K562 (cell line): ENCODE results near the gene ATP13A1. TPM values are rescaled to one million over a fixed set of nuclear protein-coding genes. Genes with fewer than 3 reads are reported as not detected.
A peak's percentile ranks its signal among the peaks of the same experiment; 100 is the strongest.

ENCODE experiments used
- ATAC-seq: fragments of 200-7000 bp; cut with Tn5 transposase; 3 replicates; pipeline ENCODE4 v1.9.1; 2020; ENCODE audit warnings: moderate library complexity
- BruUV-seq: library from RNA; stranded (reverse); fragments of 400-500 nt; replicated peaks from 2 replicates; lab custom pipeline; 2021; lab: Mats Ljungman, UMichigan
- CTCF ChIA-PET: fragments of 300-600 bp; formaldehyde crosslinking; extraction: SDS; loops from one replicate; lab custom pipeline; 2021; ENCODE audit warnings: low intra/inter-chr PET ratio; lab: Yijun Ruan, JAX
- POLR2A ChIA-PET: fragments of 300-600, 350-650 bp; sonication (Branson Sonifier 250); formaldehyde crosslinking; extraction: SDS; loops from one replicate; lab custom pipeline; 2021; ENCODE audit warnings: antibody characterized with exemption, inconsistent platforms; lab: Yijun Ruan, JAX
- DNase-seq, 4 experiments: peaks; one replicate each; pipeline versions ENCODE4 v3.0.0 to v3.0.0-alpha.2; 2011 to 2018; ENCODE audit warnings: low spot score in 3 of 4, mixed read lengths in 3 of 4; ENCODE audit errors: extremely low read depth in 1 of 4
- FAIRE-seq: peaks from 2 replicates; lab custom pipeline; 2011; peaks lifted over from hg19 to GRCh38; lab: Jason Lieb, UNC
- H2AFZ ChIP-seq: 2 replicates; pipeline ENCODE4 v1.6.0; 2011; ENCODE audit warnings: low read depth, low read length, control low read depth, inconsistent platforms
- H3K27ac ChIP-seq: fragments of 200-600 bp; 3 replicates; pipeline ENCODE4 v1.8.0; 2011; ENCODE audit warnings: low read depth, mild to moderate bottlenecking, control low read depth, inconsistent platforms, low read length, moderate library complexity, mixed read lengths; ENCODE audit errors: extremely low read depth
- H3K27me3 ChIP-seq, 2 experiments: fragments of 300-600 bp in 1 of 2; 2 replicates in 1 of 2; 3 replicates in 1 of 2; pipeline versions ENCODE4 v1.6.0 to v1.8.0; 2011; ENCODE audit warnings: inconsistent platforms in 2 of 2, low read length in 2 of 2, mild to moderate bottlenecking in 1 of 2, mixed read lengths in 1 of 2, moderate library complexity in 1 of 2; ENCODE audit not compliant: control insufficient read depth in 2 of 2, insufficient read depth in 2 of 2
- H3K36me3 ChIP-seq: fragments of 300-600 bp; 3 replicates; pipeline ENCODE4 v1.8.0; 2011; ENCODE audit warnings: mild to moderate bottlenecking, low read length, inconsistent platforms; ENCODE audit not compliant: control insufficient read depth, insufficient read depth
- H3K4me1 ChIP-seq, 2 experiments: fragments of 200-600 bp in 1 of 2; replicated peaks in 1 of 2; 2 replicates in 1 of 2; 3 replicates in 1 of 2; pipeline versions ENCODE4 v1.5.1 to v1.8.0; 2011; ENCODE audit warnings: inconsistent platforms in 2 of 2, low read length in 2 of 2, mild to moderate bottlenecking in 1 of 2, mixed read lengths in 1 of 2, moderate library complexity in 1 of 2; ENCODE audit not compliant: control insufficient read depth in 2 of 2, insufficient read depth in 2 of 2
- H3K4me2 ChIP-seq: 2 replicates; pipeline ENCODE4 v1.6.1; 2011; ENCODE audit warnings: low read length, control low read depth, inconsistent platforms, mixed read lengths; ENCODE audit not compliant: insufficient read depth
- H3K4me3 ChIP-seq: fragments of 200-600 bp; sonication (generic), shearing (Covaris generic); 2 replicates; pipeline ENCODE4 v1.5.1; 2016; ENCODE audit warnings: control low read depth, inconsistent platforms
- H3K79me2 ChIP-seq: fragments of 200-600 bp; 3 replicates; pipeline ENCODE4 v1.8.0; 2011; ENCODE audit warnings: low read length, inconsistent platforms; ENCODE audit not compliant: control insufficient read depth, insufficient read depth
- H3K9ac ChIP-seq, 2 experiments: 2 replicates each; pipeline versions ENCODE4 v1.6.0 to v1.6.1; 2011; ENCODE audit warnings: low read depth in 2 of 2, low read length in 2 of 2, control low read depth in 1 of 2, inconsistent platforms in 1 of 2, mild to moderate bottlenecking in 1 of 2, mixed read lengths in 1 of 2; ENCODE audit not compliant: insufficient read depth in 1 of 2
- H3K9me1 ChIP-seq: one replicate; pipeline ENCODE4 v1.6.0; 2011; ENCODE audit warnings: inconsistent platforms, mild to moderate bottlenecking, low read length, moderate library complexity; ENCODE audit not compliant: control insufficient read depth, insufficient read depth
- H3K9me3 ChIP-seq: replicated peaks from 2 replicates; pipeline ENCODE4 v1.5.1; 2011; ENCODE audit warnings: low read depth, low read length, inconsistent platforms; ENCODE audit not compliant: control insufficient read depth, insufficient read depth
- H4K20me1 ChIP-seq: replicated peaks from 2 replicates; pipeline ENCODE4 v1.6.1; 2011; ENCODE audit warnings: low read length, inconsistent platforms, mixed read lengths; ENCODE audit not compliant: control insufficient read depth, insufficient read depth
- BRD4 ChIP-seq: fragments of 200-600 bp; sonication (generic); IDR thresholded peaks from 2 replicates; pipeline ENCODE4 v1.6.1; 2017; ENCODE audit warnings: inconsistent platforms
- EP300 ChIP-seq: IDR thresholded peaks from 2 replicates; pipeline ENCODE4 v1.6.1; 2012; ENCODE audit warnings: low read length, improper control_type of control experiment
- PHF20 ChIP-seq: fragments of 450-650 bp; IDR thresholded peaks from 2 replicates; pipeline ENCODE4 v1.6.1; 2018; ENCODE audit not compliant: partially characterized antibody
- POLR2G ChIP-seq: fragments of 200-400 bp; formaldehyde crosslinking; IDR thresholded peaks from 2 replicates; pipeline ENCODE4 v1.6.1; 2017; ENCODE audit warnings: low read depth, mild to moderate bottlenecking, antibody characterized with exemption, low read length, moderate library complexity
- ZNF696 ChIP-seq: fragments of 250-450 bp; sonication (Bioruptor Pico); conservative IDR thresholded peaks from 2 replicates; pipeline ENCODE4 v1.4.0; 2020; ENCODE audit warnings: mild to moderate bottlenecking, moderate library complexity
- ZNF76 ChIP-seq: fragments of 250-450 bp; sonication (Bioruptor Pico); IDR thresholded peaks from 2 replicates; pipeline ENCODE4 v1.4.0; 2020; ENCODE audit warnings: mild to moderate bottlenecking, moderate library complexity, borderline replicate concordance
- WGBS: fragments of 100-300 bp; shearing (Covaris generic); methylation state at CpG from one replicate; pipeline ENCODE4 v1.1.6; 2016; ENCODE audit warnings: low coverage, mixed read lengths; ENCODE audit not compliant: insufficient coverage; ENCODE audit errors: missing lambda C conversion rate; 5-methylcytosine and 5-hydroxymethylcytosine counted together
- in situ Hi-C: fragments of 300-500 bp; cut with MboI; formaldehyde crosslinking; loops from 4 replicates; pipeline ENCODE4 v1.15.0; 2018; ENCODE audit warnings: inconsistent platforms, mixed read lengths
- intact Hi-C: fragments of 100-400 bp; cut with micrococcal nuclease; formaldehyde crosslinking; loops from 2 replicates; pipeline ENCODE4 v1.14.2; 2022
- polyA plus RNA-seq, 8 experiments: library from polyadenylated mRNA; depleted of rRNA in 4 of 8; stranded (reverse) in 5 of 8; unstranded in 3 of 8; fragments of >200 nt; fragmentation: Nextera tagmentation in 2 of 8; fragmentation: Illumina TruSeq in 1 of 8; extraction: Ambion mirVana in 2 of 8; extraction: Trizol in 1 of 8; gene quantifications; 2 replicates each; pipeline versions ENCODE4 v1.2.1 to v1.2.3, GENCODE V29; 2011 to 2014; ENCODE audit warnings: inconsistent platforms in 1 of 8, missing spikeins in 1 of 8
- total RNA-seq, 7 experiments: library from RNA; depleted of rRNA in 6 of 7; stranded (reverse); fragments of >200 nt in 6 of 7; fragmentation: Illumina TruSeq in 2 of 7; extraction: Trizol in 2 of 7; gene quantifications; 2 replicates each; pipeline versions ENCODE4 v1.2.1 to v1.2.3, GENCODE V29; 2011 to 2021; ENCODE audit warnings: low replicate concordance in 1 of 7
- TF ChIP-seq, protein P1 (sequence below): sonication (generic); formaldehyde crosslinking; IDR thresholded peaks from 2 replicates; pipeline ENCODE4 v1.8.1; 2023; ENCODE audit warnings: mild to moderate bottlenecking, missing genetic modification reagents

Gene ATP13A1
- total and polyA plus RNA-seq, 9 of the 15 experiments (the other 6 are each of a cell fraction or from before 2014, with no cell fraction given): 0.90 to 83.8 (median 23.1) TPM

DNA sequence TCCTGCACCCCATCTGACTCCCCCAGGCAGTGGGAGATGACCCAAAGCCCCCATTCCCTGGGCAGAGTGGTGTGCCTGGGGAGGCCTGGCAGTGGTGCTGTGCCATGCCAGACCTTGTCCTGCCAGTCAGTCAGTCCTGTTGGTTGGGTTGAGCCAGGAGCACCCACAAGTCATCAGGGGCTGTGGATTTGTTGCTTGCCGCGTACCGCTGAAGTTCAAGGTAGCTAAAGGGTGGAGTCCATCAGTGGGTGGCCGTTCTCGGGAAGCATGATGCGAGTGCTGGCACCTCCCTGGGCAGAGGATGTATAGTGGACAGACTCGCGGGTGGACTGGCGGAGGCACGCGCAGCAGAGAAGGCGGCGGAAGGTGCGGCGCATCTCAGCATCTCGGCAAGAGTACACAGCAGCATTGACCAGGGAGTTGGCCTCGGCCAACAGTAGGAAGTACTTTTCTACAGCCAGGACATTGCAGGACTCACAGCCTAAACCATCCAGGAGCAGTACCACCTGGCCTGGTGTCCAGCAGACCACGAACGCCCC is 39.4 kb downstream of the ATP13A1 start:
- H3K79me2 ChIP-seq: no peaks in the 10 kb centered on the region
- 81% methylated on average over 17 of the region's 19 CpGs for WGBS
- H3K4me1 ChIP-seq: peaks cover 4 to 27% of the 10 kb centered on the region in 2 experiments
- H2AFZ ChIP-seq: no peak overlapping the region
- CTCF ChIA-PET: no interaction called here
- intact Hi-C loops: no loop called here
- H3K9ac ChIP-seq: peak overlapping the region in 1 of 2 experiments; percentile 76; a peak in 2 of 4 replicates
- DNase-seq: no peak
- in situ Hi-C loops: no loop called here
- no peaks in the 10 kb centered on the region for H3K9me1 ChIP-seq
- no peaks in the 10 kb centered on the region for H3K36me3 ChIP-seq
- BruUV-seq: no TSS peak
- H3K4me2 ChIP-seq: no peak overlapping the region
- FAIRE-seq: no peak
- TF ChIP-seq ZNF696 (no peak), BRD4 (no peak), EP300 (no peak), PHF20 (no peak), ZNF76 (no peak), POLR2G (peak; percentile 18; the same call in 1 of the 2 replicates)
- TF ChIP-seq, protein P1, sequence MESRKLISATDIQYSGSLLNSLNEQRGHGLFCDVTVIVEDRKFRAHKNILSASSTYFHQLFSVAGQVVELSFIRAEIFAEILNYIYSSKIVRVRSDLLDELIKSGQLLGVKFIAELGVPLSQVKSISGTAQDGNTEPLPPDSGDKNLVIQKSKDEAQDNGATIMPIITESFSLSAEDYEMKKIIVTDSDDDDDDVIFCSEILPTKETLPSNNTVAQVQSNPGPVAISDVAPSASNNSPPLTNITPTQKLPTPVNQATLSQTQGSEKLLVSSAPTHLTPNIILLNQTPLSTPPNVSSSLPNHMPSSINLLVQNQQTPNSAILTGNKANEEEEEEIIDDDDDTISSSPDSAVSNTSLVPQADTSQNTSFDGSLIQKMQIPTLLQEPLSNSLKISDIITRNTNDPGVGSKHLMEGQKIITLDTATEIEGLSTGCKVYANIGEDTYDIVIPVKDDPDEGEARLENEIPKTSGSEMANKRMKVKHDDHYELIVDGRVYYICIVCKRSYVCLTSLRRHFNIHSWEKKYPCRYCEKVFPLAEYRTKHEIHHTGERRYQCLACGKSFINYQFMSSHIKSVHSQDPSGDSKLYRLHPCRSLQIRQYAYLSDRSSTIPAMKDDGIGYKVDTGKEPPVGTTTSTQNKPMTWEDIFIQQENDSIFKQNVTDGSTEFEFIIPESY (CRISPR knock-in tag): peak; percentile 57; the same call in 1 of the 2 replicates
- no peak overlapping the region for H3K27ac ChIP-seq
- H4K20me1 ChIP-seq: no peaks in the 10 kb centered on the region
- H3K27me3 ChIP-seq: no peaks in the 10 kb centered on the region; a peak in 1 of 5 replicates
- no peaks in the 10 kb centered on the region for H3K9me3 ChIP-seq
- no peak for ATAC-seq
- POLR2A ChIA-PET: interaction anchor here (1.0 kb wide), 1 partner anchor 9 kb away, joined by 4 read pairs; no protein-coding TSS in a partner anchor
- no peak overlapping the region for H3K4me3 ChIP-seq
